COLO668 (cell line): ENCODE data around the gene CRB1.
"Not testable (repeated sequence)": the region's sequence is repeated elsewhere in the genome, so short reads cannot be mapped to it uniquely, and the experiment has no call there.

Experiments
- DNase-seq: peaks from one replicate; lab custom pipeline; 2025; ENCODE audit not compliant: unreplicated experiment; lab: John Stamatoyannopoulos, UW

The CRB1 gene

DNA sequence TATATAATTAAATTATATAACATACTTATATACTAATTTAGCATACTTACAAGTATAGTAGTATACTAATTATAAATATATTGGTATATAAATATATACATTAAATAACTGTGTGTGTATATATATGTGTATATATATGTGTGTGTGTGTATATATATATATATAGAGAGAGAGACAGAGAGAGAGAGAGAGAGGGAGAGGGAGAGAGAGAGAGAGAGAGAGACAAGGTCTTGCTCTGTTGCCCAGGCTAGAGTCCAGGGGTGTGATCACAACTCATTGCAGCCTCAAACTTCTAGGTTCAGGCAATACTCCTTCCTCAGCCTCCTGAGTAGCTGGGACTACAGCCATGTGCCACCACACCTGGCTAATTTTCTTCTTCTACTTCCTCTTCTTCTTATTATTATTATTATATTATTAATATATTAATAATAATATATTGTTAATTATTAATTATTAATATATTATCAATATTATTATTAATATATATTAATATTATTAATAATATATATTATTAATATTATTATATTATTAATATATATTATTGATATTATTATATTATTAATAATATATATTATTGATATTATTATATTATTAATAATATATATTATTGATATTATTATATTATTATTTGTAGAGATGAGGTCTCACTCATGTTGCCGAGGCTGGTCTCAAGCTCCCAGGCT is 185.5 kb downstream of the CRB1 start:
- DNase-seq, result no peak

DNA sequence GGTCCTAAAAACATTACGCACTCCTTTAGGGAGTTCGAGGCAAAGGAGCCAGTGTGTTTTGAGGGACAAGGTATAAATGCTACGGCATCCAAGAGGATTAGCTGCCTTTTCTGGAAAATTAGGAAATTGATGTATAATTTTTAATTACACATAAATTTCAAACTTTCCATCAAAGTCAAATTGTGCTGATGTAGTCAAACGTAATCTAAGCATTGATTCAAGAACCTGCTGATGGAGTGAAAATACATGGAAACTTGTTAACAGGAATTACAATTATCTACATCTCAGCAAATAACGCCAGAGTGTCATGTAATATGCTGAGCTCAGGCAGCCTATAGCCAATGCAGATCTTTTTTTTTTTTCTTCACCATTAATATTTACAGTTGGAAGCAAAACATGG is 194.5 kb downstream of the CRB1 start:
- no peak for DNase-seq

DNA sequence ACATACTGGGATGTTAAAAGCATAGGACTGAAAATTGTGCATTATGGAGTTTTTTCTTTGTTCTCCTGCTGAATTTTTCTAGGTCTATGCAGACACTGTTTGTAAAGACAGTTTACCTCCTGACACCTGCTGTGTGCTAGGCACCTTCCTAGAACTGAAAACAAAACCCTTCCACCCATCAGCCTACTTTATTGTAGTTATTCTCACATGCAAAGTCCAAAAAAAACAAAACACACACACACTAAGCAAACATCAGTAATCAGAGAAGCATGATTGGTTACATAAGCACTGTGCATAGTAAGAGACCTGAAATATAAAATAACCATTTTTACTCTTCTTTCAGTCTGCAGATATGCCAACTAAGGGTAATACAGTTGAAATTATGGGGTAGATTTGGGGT is 195.1 kb downstream of the CRB1 start:
- DNase-seq, result peak; percentile 22

GRCh38 chr1:197464044-197464443 is 196.0 kb downstream of the CRB1 start:
- no peak for DNase-seq

GRCh38 chr1:197465528-197466327 is 197.7 kb downstream of the CRB1 start:
- peak; percentile 11 for DNase-seq

DNA sequence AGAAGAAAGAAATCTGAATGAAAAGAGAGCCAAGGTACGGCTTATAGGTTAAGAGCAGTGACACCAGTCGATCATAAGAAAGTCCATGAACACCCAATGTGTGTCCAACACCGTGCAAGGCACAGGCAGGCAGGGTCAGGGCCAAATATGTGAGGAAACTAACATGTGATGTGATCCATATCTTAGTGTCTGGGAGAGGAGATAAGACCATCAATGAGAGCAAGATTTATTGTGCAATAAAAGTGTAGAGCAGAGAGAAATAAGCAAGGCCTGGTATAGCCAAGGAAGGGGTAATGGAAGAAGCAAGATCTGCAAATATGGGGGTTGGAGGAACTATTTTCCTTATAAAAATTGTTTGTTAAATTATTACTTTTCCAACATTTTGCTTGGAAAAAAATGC is 198.8 kb downstream of the CRB1 start:
- no peak for DNase-seq

DNA sequence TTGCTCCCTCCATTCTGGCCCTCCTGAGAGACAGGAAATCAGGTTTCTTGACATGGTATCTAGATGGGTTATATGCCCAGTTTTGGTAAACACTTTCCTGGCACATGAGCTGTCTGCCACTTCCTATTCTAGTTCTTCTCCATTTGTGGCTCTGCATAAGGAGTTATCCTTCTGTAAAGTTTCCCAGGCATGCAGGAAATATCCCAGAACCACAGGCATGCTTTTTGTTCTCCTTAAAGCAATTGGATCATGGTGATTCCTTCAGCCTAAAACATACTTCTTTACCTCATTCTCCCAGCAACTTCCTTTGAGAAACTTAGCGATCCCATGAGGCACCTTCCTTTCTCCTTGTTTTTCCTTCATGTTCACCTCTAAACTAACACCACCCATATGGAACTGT is 199.8 kb downstream of the CRB1 start:
- no peak for DNase-seq

DNA sequence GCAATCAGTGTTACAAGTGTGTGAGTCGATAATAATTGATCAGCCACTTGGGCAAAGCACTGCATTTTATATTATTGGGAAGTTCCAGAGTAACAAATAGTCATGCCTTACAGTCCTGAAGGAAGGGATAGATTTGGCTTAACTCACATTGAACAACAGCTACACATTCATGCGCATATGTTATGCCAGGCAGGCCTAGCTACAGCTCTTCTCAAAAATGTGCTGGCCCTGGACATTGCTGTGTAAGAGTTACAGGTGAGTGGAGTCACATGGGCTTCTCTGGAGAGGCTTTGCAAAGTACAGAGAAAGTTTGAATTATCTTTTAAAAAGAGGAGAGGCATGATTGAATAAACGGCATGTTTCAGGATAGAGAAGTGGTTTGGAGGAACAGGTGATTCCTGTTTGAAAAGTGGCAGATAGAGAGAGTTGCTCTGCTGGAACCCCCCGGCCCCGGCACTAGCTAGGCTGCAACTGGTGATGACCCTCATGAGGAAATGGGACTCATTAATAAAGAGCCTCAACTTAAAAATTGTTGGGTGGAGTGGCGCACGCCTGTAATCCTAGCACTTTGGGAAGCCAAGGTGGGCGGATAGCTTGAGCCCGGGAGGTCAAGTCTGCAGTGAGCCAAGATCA is 200.6 kb downstream of the CRB1 start:
- no peak for DNase-seq

- no peak for DNase-seq
Measured at GRCh38 chr1:197469620-197470210, 201.7 kb downstream of the CRB1 start.

GRCh38 chr1:197470330-197470729 is 202.3 kb downstream of the CRB1 start:
- no peak for DNase-seq

- no peak for DNase-seq
Measured at GRCh38 chr1:197471248-197471985, 203.4 kb downstream of the CRB1 start.

DNA sequence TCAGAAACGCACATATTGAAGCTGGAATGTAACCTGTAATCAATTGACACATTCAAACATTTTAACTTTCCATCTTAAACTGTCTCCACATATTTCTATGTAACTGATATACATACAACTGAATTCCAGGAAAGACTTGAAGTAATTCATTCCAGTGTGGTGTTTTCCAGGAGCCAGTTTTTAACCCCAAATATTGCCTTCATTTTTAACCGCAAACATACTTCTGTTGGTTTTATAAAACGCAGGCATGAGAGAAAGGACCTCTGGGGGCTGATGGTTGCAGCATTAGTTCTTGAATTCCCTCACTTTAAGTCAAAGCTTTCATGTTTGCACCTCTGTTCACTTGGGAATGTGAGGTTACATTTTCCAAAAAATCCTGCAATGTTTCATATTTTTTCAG is 204.1 kb downstream of the CRB1 start:
- no peak for DNase-seq

DNA sequence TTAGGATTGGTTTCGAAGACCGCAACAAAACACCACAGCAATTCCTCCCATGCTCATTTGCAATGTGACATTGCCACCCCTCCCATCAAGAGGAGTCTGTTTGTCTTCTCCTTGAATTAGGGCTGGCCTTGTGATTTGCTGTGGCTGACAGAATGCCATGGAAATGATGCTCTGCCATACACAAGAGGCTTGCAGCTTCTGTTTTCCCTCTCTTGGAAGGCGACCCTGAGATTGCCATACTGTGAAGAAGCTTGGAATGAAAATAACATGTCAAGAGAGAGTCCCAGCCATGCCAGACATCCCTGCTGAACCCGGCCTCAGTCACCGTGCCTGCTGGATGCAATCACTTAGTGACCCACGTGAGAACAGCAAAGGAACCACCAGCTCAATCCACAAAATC is 212.4 kb downstream of the CRB1 start:
- no peak for DNase-seq

GRCh38 chr1:197481101-197481500 is 213.0 kb downstream of the CRB1 start:
- DNase-seq, result peak; percentile 35

- peak; percentile 20 for DNase-seq
Measured at GRCh38 chr1:197485790-197486189, 217.7 kb downstream of the CRB1 start.

- DNase-seq, result peak; percentile 60
Measured at GRCh38 chr1:197486946-197487345, 218.9 kb downstream of the CRB1 start.

GRCh38 chr1:197491505-197491904 is 223.5 kb downstream of the CRB1 start:
- DNase-seq, result not testable (repeated sequence)

- DNase-seq, result no peak
Measured at GRCh38 chr1:197496722-197497121, 228.7 kb downstream of the CRB1 start.

- no peak for DNase-seq
Measured at GRCh38 chr1:197510691-197511378, 242.8 kb downstream of the CRB1 start.

GRCh38 chr1:197515421-197515820 is 247.4 kb downstream of the CRB1 start:
- no peak for DNase-seq
